Endothelial cell (in vitro differentiated cells): Measurements from ENCODE around the gene TMEM184B. TPM values are rescaled to one million over a fixed set of nuclear protein-coding genes. Genes with fewer than 3 reads are reported as not detected.

Source experiments
- DNase-seq: peaks from one replicate; pipeline ENCODE4 v3.0.0; 2021; ENCODE audit warnings: low spot score
- H3K27ac Mint-ChIP-seq: one replicate; pipeline ENCODE4 v1.8.0; 2021; ENCODE audit warnings: mixed read lengths, inconsistent platforms; ENCODE audit not compliant: unreplicated experiment
- H3K27me3 Mint-ChIP-seq: one replicate; pipeline ENCODE4 v1.8.0; 2021; ENCODE audit warnings: mild to moderate bottlenecking, moderate library complexity, mixed read lengths, inconsistent platforms; ENCODE audit not compliant: unreplicated experiment
- H3K36me3 Mint-ChIP-seq: one replicate; pipeline ENCODE4 v1.8.0; 2021; ENCODE audit warnings: mild to moderate bottlenecking, low read depth, mixed read lengths, inconsistent platforms; ENCODE audit not compliant: unreplicated experiment
- H3K4me1 Mint-ChIP-seq: one replicate; pipeline ENCODE4 v1.8.0; 2021; ENCODE audit warnings: mild to moderate bottlenecking, mixed read lengths, inconsistent platforms; ENCODE audit not compliant: unreplicated experiment
- H3K4me3 Mint-ChIP-seq: one replicate; pipeline ENCODE4 v1.8.0; 2021; ENCODE audit warnings: mild to moderate bottlenecking, mixed read lengths, inconsistent platforms; ENCODE audit not compliant: unreplicated experiment
- H3K9me3 Mint-ChIP-seq: one replicate; pipeline ENCODE4 v1.8.0; 2021; ENCODE audit warnings: mixed read lengths, inconsistent platforms; ENCODE audit not compliant: unreplicated experiment
- total RNA-seq: library from RNA; stranded (reverse); fragmentation: NEBNext Ultra II Directional; extraction: Animal tissue kit (Norgen Biotek cat#: 25700); gene quantifications from one replicate; pipeline ENCODE4 v1.2.1, GENCODE V29; 2021; ENCODE audit not compliant: unreplicated experiment
- TF ChIP-seq, protein P1 (sequence below): fragments of 200-600 bp; sonication (generic); IDR thresholded peaks from one replicate; pipeline ENCODE4 v1.5.0; 2021; ENCODE audit warnings: antibody characterized with exemption; ENCODE audit not compliant: unreplicated experiment

The TMEM184B gene
- total RNA-seq, 1 donor from 2014 or later: 59.8 TPM

DNA sequence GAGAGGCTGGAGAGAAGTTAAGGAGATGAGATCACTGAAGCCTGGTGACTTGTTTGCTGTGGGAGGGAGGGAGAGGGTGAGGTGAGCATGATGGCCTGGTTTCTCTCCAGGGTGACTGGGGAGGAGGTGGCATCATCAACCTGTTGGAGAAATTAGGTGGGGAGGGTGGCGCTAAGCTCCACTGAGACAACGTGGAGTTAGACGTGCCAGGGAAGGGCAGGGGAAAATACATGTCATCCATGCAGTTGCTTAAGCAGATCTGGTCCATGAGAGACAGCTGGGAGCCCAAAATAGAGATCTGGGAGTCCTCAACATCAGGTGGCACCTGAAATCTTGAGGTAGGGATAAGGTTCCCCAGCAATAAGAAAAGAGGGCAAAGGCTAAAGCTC, 80.3 kb downstream of the TMEM184B start:
- TF ChIP-seq, protein P1, sequence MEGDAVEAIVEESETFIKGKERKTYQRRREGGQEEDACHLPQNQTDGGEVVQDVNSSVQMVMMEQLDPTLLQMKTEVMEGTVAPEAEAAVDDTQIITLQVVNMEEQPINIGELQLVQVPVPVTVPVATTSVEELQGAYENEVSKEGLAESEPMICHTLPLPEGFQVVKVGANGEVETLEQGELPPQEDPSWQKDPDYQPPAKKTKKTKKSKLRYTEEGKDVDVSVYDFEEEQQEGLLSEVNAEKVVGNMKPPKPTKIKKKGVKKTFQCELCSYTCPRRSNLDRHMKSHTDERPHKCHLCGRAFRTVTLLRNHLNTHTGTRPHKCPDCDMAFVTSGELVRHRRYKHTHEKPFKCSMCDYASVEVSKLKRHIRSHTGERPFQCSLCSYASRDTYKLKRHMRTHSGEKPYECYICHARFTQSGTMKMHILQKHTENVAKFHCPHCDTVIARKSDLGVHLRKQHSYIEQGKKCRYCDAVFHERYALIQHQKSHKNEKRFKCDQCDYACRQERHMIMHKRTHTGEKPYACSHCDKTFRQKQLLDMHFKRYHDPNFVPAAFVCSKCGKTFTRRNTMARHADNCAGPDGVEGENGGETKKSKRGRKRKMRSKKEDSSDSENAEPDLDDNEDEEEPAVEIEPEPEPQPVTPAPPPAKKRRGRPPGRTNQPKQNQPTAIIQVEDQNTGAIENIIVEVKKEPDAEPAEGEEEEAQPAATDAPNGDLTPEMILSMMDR: no peak
- Mint-ChIP-seq H3K36me3 (no peaks in the 10 kb centered on the region), H3K27me3 (peaks cover 6% of the 10 kb centered on the region), H3K27ac (no peak overlapping the region), H3K9me3 (no peaks in the 10 kb centered on the region), H3K4me3 (no peak overlapping the region), H3K4me1 (peaks cover 2% of the 10 kb centered on the region)
- DNase-seq: no peak

DNA sequence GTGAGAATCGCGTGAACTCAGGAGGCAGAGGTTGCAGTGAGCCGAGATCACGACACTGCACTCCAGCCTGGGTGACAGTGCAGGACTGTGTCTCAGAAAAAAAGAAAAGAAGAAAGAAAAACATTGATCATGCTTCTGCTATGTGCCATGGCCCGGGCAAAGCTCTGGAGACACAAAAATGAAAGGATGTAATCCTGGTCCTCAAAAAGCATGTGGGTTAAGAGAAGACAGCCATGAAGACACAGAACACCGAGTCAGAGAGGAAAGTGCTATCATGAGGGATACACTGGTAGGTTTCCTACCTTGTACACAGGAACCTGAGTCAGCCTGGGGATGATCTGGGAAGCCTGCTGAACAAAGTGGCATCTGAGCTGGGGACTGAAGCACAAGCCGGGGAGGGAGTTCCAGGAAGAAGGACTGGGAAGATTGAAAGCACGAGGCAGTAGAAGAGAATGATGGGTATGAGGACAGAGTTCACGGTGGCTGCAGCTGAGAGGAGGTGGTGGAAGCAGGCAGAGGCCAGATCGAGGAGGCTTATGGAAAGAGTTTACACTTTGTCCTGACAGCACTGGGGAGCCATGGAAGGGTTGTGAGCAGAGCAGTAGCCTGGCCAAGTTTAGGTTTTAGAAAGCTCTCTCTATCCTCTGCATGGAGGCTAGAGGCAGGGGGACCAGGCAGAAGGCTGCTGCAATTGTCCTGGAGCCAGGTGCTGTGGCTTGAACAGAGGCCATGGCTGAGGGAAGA, 80.9 kb downstream of the TMEM184B start:
- Mint-ChIP-seq H3K36me3 (no peaks in the 10 kb centered on the region), H3K4me1 (peaks cover 3% of the 10 kb centered on the region), H3K9me3 (no peaks in the 10 kb centered on the region), H3K4me3 (no peak overlapping the region), H3K27ac (no peak overlapping the region), H3K27me3 (peaks cover 6% of the 10 kb centered on the region)
- TF ChIP-seq, protein P1: no peak
- no peak for DNase-seq

DNA sequence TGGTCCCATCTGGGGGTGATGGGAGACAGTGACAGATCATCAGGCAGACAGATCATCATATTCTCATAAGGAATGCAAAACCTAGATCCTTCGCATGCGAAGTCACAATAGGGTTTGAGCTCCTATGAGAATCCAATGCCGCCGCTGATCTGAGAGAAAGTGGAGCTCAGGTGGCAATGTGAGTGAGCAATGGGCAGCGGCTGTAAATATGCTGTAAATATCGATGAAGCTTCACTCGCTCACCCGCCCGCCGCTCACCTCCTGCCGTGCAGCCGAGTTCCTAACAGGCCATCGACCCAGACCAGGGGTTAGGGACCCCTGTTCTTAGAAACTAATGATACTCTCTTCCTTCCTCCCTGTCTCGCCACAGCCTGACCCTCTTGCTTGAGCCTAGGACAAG, 81.8 kb downstream of the TMEM184B start:
- H3K27ac Mint-ChIP-seq: no peak overlapping the region
- peaks cover 6% of the 10 kb centered on the region for H3K4me1 Mint-ChIP-seq
- no peak overlapping the region for H3K4me3 Mint-ChIP-seq
- no peaks in the 10 kb centered on the region for H3K9me3 Mint-ChIP-seq
- TF ChIP-seq, protein P1: no peak
- DNase-seq: no peak
- no peaks in the 10 kb centered on the region for H3K36me3 Mint-ChIP-seq
- peaks cover 8% of the 10 kb centered on the region for H3K27me3 Mint-ChIP-seq

DNA sequence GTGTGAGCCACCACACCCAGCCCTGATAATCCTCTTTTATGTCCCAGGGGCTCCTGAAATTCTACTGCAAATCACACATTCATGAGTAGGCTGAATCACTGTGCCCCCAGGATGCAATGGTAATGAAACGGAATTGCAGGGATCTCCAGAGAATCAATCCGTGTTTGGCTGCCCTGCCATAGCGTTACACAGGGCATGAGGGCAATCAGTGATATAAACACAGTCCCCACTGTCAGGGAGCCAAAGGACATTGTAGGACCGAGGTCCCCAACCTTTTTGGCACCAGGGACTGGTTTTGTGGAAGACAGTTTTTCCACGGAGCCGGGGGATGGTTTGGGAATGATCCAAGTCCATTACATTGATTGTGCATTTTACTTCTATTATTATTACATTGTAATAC, 82.2 kb downstream of the TMEM184B start:
- Mint-ChIP-seq H3K36me3 (no peaks in the 10 kb centered on the region), H3K27ac (no peak overlapping the region), H3K4me1 (peaks cover 6% of the 10 kb centered on the region), H3K4me3 (no peak overlapping the region), H3K9me3 (no peaks in the 10 kb centered on the region), H3K27me3 (peaks cover 8% of the 10 kb centered on the region)
- no peak for DNase-seq
- TF ChIP-seq, protein P1: no peak

DNA sequence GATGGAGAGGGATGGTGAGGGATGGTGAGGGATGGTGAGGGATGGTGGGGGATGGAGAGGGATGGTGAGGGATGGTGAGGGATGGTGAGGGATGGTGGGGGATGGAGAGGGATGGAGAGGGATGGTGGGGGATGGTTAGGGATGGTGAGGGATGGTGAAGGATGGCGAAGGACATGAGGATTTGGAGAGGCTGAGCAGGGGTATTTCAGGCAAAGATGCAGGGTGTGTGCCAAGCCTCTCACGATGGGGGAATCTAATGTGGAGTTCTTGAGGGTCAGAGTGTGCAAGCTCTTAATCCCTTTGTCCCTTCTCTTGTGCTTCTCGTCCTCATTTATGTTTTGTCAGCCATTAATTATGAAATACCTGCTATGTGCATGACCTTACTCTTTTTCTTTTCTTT, 83.7 kb downstream of the TMEM184B start:
- Mint-ChIP-seq H3K4me3 (no peak overlapping the region), H3K36me3 (no peaks in the 10 kb centered on the region), H3K9me3 (no peaks in the 10 kb centered on the region), H3K4me1 (peaks cover 6% of the 10 kb centered on the region), H3K27me3 (peaks cover 8% of the 10 kb centered on the region), H3K27ac (no peak overlapping the region)
- no peak for DNase-seq
- TF ChIP-seq, protein P1: no peak
